NCI-H2227 (cell line): ENCODE results near the gene TUBGCP2.
"Not testable (repeated sequence)": the region's sequence is repeated elsewhere in the genome, so short reads cannot be mapped to it uniquely, and the experiment has no call there.

ENCODE experiments used
- DNase-seq: peaks from one replicate; lab custom pipeline; 2025; ENCODE audit not compliant: unreplicated experiment; lab: John Stamatoyannopoulos, UW

Gene TUBGCP2

DNA sequence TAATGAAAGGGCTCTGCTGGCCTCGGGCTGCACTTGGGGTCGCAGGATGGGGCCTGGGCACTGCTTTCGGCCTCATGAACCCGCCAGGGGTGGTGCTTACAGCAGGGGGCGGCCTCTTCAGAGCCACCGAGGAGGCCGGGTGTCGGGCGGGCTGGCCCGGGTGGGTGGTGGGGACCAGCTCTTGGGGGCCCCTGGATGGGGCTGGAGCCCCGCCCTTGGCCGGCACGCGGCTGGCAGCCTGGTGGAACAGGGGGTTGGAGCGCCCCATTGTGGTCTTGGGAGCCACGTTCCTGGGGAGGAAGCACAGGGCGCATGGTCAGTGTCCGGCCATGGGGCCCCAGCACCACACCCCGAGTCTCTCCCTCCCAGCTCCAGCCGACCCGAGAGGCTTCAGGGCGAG is 40.8 kb downstream of the TUBGCP2 start:
- DNase-seq: no peak

- no peak for DNase-seq
Observed at GRCh38 chr10:133267293-133267692, 41.4 kb downstream of the TUBGCP2 start.

DNA sequence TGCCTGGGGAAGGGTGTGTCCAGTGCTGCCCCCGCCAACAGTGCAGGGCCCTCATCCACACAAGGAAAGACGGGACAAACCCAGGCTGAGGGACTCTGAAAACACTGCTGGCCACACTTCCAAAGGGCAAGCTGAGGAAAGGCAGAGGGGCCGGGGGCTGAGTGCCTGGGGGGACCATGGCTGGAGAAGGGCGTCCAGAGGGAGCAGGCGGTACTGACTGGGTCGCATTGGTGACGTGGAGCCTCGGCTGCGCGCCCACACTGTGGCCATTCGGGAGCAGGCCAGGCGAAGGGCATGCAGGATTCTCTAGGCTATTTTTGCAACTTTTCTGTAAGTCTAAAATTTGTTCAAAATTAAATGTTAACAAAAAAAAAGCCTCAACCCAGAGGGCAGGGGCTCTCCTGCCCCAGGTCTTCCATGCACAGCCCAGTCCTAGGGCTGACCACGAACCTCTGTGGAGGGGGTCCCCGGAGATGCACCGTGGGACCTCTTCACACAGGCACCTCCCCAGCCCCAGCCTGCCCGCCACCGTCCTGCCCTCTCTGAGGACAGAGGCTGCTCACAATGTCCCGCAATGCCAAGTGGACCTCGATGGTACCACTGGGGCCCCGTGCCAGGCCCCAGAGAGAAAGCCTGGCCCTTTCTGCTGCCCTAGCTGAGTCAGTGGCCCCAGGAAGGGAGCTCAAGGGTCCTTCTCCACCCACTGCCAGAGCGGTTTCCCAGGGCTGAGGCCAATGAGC is 42.4 kb downstream of the TUBGCP2 start:
- no peak for DNase-seq

- not testable (repeated sequence) for DNase-seq
Observed at GRCh38 chr10:133265052-133265451, 43.6 kb downstream of the TUBGCP2 start.

DNA sequence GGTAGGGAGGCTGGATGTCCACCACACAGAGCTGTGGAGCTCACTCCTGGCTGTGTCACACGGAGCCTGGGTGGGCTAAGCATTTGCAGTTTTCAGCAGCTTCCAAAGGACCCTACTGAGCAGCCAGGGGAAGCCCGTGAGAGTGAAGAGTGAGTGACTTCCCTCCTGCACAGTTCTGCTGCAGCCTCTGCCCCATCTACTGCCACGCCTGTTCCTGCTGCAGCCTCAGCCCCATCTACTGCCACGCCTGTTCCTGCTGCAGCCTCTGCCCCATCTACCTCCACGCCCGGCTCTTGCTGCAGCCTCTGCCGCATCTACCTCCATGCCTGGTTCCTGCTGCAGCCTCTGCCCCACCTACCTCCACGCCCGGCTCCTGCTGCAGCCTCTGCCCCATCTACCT is 44.2 kb downstream of the TUBGCP2 start:
- DNase-seq: no peak

DNA sequence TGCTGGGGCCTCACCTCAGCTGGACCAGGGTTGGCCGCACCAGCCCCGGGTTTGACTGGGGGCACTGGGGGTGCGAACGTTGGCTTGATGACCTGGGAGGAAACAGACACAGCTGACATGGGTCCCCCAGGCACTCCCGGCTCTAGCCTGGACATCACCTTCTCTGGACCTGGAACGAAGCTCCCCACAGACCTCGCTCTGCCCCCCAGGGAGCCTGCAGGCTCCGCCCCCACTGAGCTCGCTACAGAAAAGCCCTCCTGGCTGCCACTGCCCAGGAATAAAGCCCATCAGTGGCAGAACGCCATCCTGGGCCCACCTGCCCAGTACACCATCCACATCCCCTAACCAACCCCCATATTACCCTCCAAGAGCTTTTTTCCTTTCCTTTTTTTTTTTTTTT is 45.0 kb downstream of the TUBGCP2 start:
- DNase-seq: no peak

GRCh38 chr10:133262696-133263095 is 46.0 kb downstream of the TUBGCP2 start:
- peak; percentile 6 for DNase-seq

DNA sequence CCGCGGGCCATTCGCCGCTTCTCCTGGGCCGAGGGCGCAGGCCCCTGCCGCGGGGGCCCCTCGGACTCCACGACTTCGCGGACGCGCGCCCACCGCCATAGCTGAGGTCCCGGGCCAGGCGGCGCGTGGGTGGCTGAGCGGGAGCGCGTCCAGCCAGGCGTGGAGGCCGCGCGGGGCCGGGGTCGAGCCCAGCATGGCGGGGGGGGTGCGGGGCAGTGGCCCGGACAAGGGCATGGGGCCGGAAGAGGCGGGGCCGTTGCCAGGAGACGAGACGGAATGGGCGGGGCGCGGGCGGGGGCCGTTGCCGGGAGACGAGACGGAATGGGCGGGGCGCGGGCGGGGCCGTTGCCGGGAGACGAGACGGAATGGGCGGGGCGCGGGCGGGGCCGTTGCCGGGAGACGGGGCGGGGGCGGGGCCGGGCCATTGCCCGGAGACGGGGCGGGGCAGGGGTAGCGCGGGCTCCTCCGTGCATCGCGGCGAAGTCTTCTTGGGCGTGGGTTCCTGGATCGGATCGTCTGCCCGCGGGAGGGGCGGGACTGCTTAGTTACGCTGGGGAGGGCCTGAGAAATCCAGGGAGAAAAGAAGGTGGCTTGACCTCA is 46.8 kb downstream of the TUBGCP2 start:
- peak; percentile 80 for DNase-seq

- peak; percentile 34 for DNase-seq
Observed at GRCh38 chr10:133260895-133261725, 47.6 kb downstream of the TUBGCP2 start.

- DNase-seq: no peak
Observed at GRCh38 chr10:133259602-133259989, 49.1 kb downstream of the TUBGCP2 start.

DNA sequence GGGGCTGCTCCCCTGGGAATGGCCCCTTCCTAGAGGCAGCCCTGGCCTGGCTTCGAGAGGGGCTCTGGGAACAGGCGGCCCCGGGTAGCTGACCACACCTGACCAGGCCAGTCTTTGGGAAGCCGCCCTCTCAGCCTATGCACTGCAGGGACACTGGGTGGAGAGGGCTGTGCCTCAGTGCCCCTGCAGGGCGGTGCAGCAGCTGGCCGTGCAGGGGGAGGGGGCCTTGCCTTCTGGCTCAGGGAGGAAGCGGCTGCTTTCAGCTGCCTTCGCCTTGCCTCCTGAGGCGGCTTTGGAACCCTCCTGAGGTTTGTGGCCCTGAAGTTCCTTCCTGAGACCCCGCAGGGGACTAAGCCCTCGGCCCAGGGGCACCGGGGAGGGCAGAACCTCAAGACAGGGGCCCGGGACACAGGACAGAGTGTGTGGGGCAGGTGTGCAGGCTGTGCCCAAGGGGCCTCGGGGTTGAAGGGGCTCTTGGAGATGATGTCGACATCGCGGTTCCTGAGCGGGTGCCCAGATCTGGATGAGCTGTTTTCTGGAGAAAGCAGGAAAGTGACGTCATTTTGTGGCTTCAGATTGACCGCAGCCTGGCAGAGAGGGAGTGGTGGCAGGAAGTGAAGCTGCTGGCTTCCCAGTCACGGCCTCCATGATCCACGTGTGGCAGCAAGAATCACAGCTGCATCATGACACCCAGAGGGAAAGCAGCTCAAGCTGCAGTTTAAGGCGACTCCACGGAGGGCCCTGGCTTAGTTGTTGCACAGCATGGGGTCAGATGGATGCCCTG is 49.7 kb downstream of the TUBGCP2 start:
- DNase-seq: no peak

- DNase-seq: no peak
Observed at GRCh38 chr10:133258066-133258817, 50.4 kb downstream of the TUBGCP2 start.

DNA sequence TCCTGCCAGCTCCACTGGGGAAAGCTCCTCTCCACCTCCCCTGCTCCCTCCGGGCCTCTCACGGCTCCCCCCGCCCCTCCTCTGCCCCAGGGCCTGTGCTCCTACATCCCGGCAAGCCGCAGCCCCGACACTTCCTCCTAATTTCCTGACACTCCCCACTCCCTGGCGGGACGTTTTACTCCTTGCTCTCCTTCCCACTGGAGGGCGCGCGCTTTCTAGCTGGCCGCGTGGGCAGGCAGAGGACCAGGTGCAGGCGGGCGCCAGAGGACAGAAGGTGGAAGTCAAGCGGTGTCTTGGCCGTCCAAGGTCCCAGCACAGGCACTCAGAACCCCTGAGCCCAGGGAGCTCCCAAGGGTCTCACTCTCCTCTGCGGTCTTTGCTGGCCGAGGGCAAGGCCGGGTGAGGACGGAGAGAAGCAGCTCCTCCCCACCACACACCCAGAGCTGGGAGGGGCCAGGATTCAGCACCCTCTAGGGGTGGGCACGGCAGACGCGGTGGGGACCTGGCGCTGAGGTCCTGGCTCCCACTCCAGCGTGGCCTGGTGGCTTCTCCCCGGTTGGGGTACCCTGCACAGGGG is 51.1 kb downstream of the TUBGCP2 start:
- no peak for DNase-seq

- no peak for DNase-seq
Observed at GRCh38 chr10:133255323-133255722, 53.3 kb downstream of the TUBGCP2 start.

DNA sequence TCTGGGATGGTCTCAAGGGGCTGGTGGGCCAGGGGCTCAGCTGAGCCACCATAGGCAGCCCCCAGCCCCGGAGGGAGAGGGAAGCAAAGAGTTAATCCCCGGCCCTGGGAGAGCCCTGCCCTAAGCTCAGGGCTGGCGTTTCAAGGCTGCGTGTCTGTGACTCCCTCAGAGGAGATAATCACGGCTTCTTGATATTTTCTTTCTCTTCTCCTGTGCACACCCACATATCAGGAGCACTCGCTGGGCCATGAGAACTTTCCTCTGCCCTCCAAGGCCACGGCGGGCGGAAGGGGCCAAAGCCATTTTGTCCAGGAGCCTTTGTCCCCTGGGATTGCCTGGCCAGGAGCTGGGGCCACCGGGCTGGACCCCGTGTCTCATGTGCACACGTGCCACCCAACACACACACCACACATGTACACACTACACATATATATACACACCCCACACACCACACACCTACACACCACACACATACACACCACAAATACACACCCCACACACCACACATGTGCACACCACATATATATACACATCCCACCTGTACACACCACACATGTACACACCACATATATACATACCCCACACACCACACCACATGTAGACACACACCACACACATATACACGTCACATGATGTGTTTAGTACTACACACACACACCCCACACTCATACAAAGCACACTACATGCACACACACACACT is 54.1 kb downstream of the TUBGCP2 start:
- DNase-seq: no peak

GRCh38 chr10:133253361-133253955 is 55.2 kb downstream of the TUBGCP2 start:
- no peak for DNase-seq

DNA sequence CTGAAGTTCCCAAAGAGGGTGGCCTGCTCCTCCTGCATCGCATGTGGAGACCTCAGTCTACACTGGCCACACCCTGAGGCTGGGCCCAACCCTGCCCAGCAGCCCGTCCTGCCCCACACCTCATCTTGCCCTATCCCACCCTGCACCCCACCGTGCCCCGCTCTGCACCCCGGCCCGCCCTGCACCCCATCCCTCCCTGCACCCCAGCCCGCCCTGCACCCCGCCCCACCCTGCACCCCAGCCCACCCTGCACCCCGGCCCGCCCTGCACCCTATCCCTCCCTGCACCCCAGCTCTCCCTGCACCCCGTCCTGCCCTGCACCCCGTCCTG is 56.5 kb downstream of the TUBGCP2 start:
- no peak for DNase-seq

DNA sequence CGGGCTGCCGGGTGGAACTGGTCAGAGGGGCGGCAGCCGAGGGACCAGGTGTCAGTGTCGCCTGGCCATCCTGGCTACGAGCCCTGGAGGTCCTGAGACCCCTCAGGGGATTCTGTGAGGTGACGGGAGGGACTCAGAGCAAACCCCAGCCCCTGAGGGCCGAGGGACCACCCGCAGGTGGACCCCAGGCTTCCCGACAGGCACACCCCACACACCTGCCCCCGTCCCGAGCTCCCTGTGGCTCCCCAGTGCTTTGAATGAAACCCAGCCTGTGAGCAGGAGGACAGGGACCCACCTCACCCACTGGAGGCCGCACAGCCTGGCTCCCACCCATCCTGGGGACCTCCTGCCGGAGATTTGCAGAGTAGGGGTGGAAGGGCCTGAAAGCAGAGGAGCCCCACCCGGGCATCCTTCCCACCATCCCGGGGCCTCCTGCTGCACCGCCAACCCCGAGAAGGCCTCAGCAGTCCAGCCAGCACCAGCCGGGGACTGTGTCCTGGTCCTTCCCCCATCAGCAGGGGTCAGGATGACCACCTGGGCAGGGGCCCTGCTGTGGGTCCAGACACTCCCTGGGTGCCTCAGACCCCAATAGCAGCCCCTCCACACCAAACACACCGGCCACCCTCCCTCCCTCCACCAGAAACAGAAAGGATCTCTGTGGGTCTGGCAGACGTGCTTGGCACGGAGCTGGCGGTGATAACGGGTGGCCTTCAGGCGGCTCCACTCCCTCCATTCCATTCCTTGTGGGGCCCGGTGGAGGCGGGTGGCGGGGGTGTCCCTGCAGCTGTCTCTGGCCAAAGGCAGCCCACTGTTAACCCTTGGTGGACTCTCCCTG is 57.1 kb downstream of the TUBGCP2 start:
- DNase-seq: no peak
